Measurements from ENCODE around the gene DCLK1.

DNA sequence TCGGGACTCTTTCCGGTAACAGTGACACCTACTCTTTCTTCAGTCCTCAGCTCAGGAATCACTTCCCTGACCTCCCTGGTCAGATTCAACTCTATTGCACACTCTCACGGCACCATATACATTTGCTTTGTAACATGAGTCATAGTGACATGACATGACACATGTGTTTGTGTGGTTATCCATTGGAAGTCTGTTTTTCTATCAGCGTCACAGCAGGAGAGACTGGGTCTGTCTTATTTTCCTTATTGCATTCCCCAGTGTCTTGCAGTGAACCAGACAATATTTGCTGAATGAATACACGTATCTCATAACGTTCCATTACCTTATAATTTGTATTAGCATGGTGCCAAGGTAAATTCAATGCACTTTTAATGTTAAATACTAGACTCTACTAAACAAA is 102.0 kb downstream of the DCLK1 start:
- TF ChIP-seq EZH2 (IDR thresholded peaks at IDR 0.05; ENCODE audit: insufficient read depth, poor library complexity, severe bottlenecking) = no peak
- no peak for TF ChIP-seq EZH2phosphoT487 (IDR thresholded peaks at IDR 0.05; ENCODE audit: insufficient read depth, low read depth)
